HG02759 (cell line): ENCODE results near the gene GTF2H3.

Source experiments
- ATAC-seq: cut with Tn5 transposase; IDR thresholded peaks from one replicate; pipeline ENCODE4 v1.9.1; 2021; ENCODE audit warnings: mild to moderate bottlenecking, moderate library complexity; ENCODE audit not compliant: unreplicated experiment

GTF2H3 gene

GRCh38 chr12:123645380-123645779, 11.8 kb downstream of the GTF2H3 start:
- no peak for ATAC-seq

GRCh38 chr12:123645878-123646277, 12.2 kb downstream of the GTF2H3 start:
- ATAC-seq = no peak

GRCh38 chr12:123648401-123648800, 14.8 kb downstream of the GTF2H3 start:
- ATAC-seq = no peak

- ATAC-seq = no peak
Observed at GRCh38 chr12:123654129-123654701, 20.6 kb downstream of the GTF2H3 start.

- ATAC-seq = peak; percentile 93
Observed at GRCh38 chr12:123655420-123655819, 21.8 kb downstream of the GTF2H3 start.

- ATAC-seq = no peak
Observed at GRCh38 chr12:123656392-123656791, 22.8 kb downstream of the GTF2H3 start.

- ATAC-seq = no peak
Observed at GRCh38 chr12:123657211-123657610, 23.6 kb downstream of the GTF2H3 start.

- ATAC-seq = no peak
Observed at GRCh38 chr12:123659996-123660727, 26.5 kb downstream of the GTF2H3 start.

GRCh38 chr12:123667771-123668170, 34.1 kb downstream of the GTF2H3 start:
- no peak for ATAC-seq

- peak; percentile 99 for ATAC-seq
Observed at GRCh38 chr12:123670882-123671728, 37.5 kb downstream of the GTF2H3 start, which contains the start of gene TCTN2. Gene TCTN2 (plus strand): TSS chr12:123671113. CDS start chr12:123671241, 128 bp downstream.

- no peak for ATAC-seq
Observed at GRCh38 chr12:123671876-123672275, 38.2 kb downstream of the GTF2H3 start.

GRCh38 chr12:123675436-123675835, 41.8 kb downstream of the GTF2H3 start:
- no peak for ATAC-seq

- ATAC-seq = no peak
Observed at GRCh38 chr12:123676616-123677320, 43.1 kb downstream of the GTF2H3 start.

GRCh38 chr12:123678981-123679380, 45.4 kb downstream of the GTF2H3 start:
- ATAC-seq = no peak

- no peak for ATAC-seq
Observed at GRCh38 chr12:123681605-123682004, 48.0 kb downstream of the GTF2H3 start.

GRCh38 chr12:123683964-123684363, 50.3 kb downstream of the GTF2H3 start:
- no peak for ATAC-seq

GRCh38 chr12:123686636-123687190, 53.1 kb downstream of the GTF2H3 start:
- no peak for ATAC-seq

- no peak for ATAC-seq
Observed at GRCh38 chr12:123690191-123690840, 56.7 kb downstream of the GTF2H3 start.

- no peak for ATAC-seq
Observed at GRCh38 chr12:123696207-123696606, 62.6 kb downstream of the GTF2H3 start.

GRCh38 chr12:123696646-123697045, 63.0 kb downstream of the GTF2H3 start:
- ATAC-seq = no peak
